K562 (cell line): ENCODE results near the gene NEUROG1. TPM values are rescaled to one million over a fixed set of nuclear protein-coding genes. Genes with fewer than 3 reads are reported as not detected.

ENCODE experiments used
- CTBP1 ChIP-seq: fragments of 450-650 bp; IDR thresholded peaks from 2 replicates; pipeline ENCODE4 v1.6.1; 2016; ENCODE audit warnings: borderline replicate concordance
- EWSR1 ChIP-seq: fragments of 450-650 bp; IDR thresholded peaks from 2 replicates; pipeline ENCODE4 v1.6.1; 2018; ENCODE audit warnings: borderline replicate concordance, mild to moderate bottlenecking, low read depth, moderate library complexity; ENCODE audit not compliant: partially characterized antibody
- HNRNPUL1 ChIP-seq: fragments of 200-400 bp; formaldehyde crosslinking; IDR thresholded peaks from 2 replicates; pipeline ENCODE4 v1.6.1; 2017; ENCODE audit warnings: low read length
- ID3 ChIP-seq, 2 experiments: fragments of 250-450 bp in 1 of 2; fragments of 450-650 bp in 1 of 2; sonication (Bioruptor Pico) in 1 of 2; IDR thresholded peaks; 2 replicates each; pipeline versions ENCODE4 v1.6.1 to v1.8.0; 2016 to 2021; ENCODE audit warnings: mild to moderate bottlenecking in 2 of 2, moderate library complexity in 2 of 2, missing compliant biosample characterization in 1 of 2, missing genetic modification characterization in 1 of 2
- KAT2B ChIP-seq: IDR thresholded peaks from one replicate; pipeline ENCODE4 v1.6.1; 2012; ENCODE audit warnings: low read depth, mild to moderate bottlenecking, control low read depth, inconsistent platforms, low read length, moderate library complexity
- MAZ ChIP-seq, 2 experiments: fragments of 450-650 bp in 1 of 2; sonication (generic) in 1 of 2; formaldehyde crosslinking; IDR thresholded peaks in 1 of 2; conservative IDR thresholded peaks in 1 of 2; 2 replicates each; pipeline versions ENCODE4 v1.4.0 to v1.5.0; 2020; ENCODE audit warnings: mild to moderate bottlenecking in 1 of 2, missing genetic modification reagents in 1 of 2
- MCM2 ChIP-seq: fragments of 450-650 bp; IDR thresholded peaks from 2 replicates; pipeline ENCODE4 v1.6.1; 2017; ENCODE audit warnings: low read depth, mild to moderate bottlenecking
- PBX2 ChIP-seq, 2 experiments: IDR thresholded peaks in 1 of 2; conservative IDR thresholded peaks in 1 of 2; 2 replicates each; pipeline ENCODE4 v1.6.1; 2016; ENCODE audit warnings: low read depth in 2 of 2, mild to moderate bottlenecking in 1 of 2, missing compliant biosample characterization in 1 of 2, missing genetic modification characterization in 1 of 2, moderate library complexity in 1 of 2
- PKNOX1 ChIP-seq: fragments of 450-650 bp; IDR thresholded peaks from 2 replicates; pipeline ENCODE4 v1.6.1; 2016
- SFPQ ChIP-seq: fragments of 200-400 bp; formaldehyde crosslinking; IDR thresholded peaks from 2 replicates; pipeline ENCODE4 v1.6.1; 2017; ENCODE audit warnings: mild to moderate bottlenecking, low read depth, low read length, moderate library complexity
- ZC3H11A ChIP-seq: IDR thresholded peaks from 2 replicates; pipeline ENCODE4 v1.6.1; 2012; ENCODE audit warnings: low read depth, low read length, improper control_type of control experiment
- ZFP91 ChIP-seq: sonication (generic); formaldehyde crosslinking; IDR thresholded peaks from 2 replicates; pipeline ENCODE4 v1.8.0; 2022; ENCODE audit warnings: mild to moderate bottlenecking, missing genetic modification reagents
- ZNF280B ChIP-seq: fragments of 250-450 bp; sonication (Bioruptor Pico); IDR thresholded peaks from 2 replicates; pipeline ENCODE4 v1.5.1; 2021; ENCODE audit warnings: mild to moderate bottlenecking
- ZNF707 ChIP-seq: fragments of 250-450 bp; sonication (Bioruptor Pico); conservative IDR thresholded peaks from 2 replicates; pipeline ENCODE4 v1.8.0; 2022; ENCODE audit warnings: inconsistent platforms, mild to moderate bottlenecking, moderate library complexity
- polyA plus RNA-seq, 8 experiments: library from polyadenylated mRNA; depleted of rRNA in 4 of 8; stranded (reverse) in 5 of 8; unstranded in 3 of 8; fragments of >200 nt; fragmentation: Nextera tagmentation in 2 of 8; fragmentation: Illumina TruSeq in 1 of 8; extraction: Ambion mirVana in 2 of 8; extraction: Trizol in 1 of 8; gene quantifications; 2 replicates each; pipeline versions ENCODE4 v1.2.1 to v1.2.3, GENCODE V29; 2011 to 2014; ENCODE audit warnings: inconsistent platforms in 1 of 8, missing spikeins in 1 of 8
- total RNA-seq, 7 experiments: library from RNA; depleted of rRNA in 6 of 7; stranded (reverse); fragments of >200 nt in 6 of 7; fragmentation: Illumina TruSeq in 2 of 7; extraction: Trizol in 2 of 7; gene quantifications; 2 replicates each; pipeline versions ENCODE4 v1.2.1 to v1.2.3, GENCODE V29; 2011 to 2021; ENCODE audit warnings: low replicate concordance in 1 of 7

Gene NEUROG1
- total and polyA plus RNA-seq, 9 of the 15 experiments (the other 6 are each of a cell fraction or from before 2014, with no cell fraction given) = not detected

GRCh38 chr5:135491552-135492318 lies 44.0 kb downstream of the NEUROG1 start (continued):
- TF ChIP-seq EWSR1 (no peak), HNRNPUL1 (no peak), MCM2 (no peak), MAZ (CRISPR knock-in tag; conservative IDR thresholded peaks at IDR 0.05 in 1 of 2, IDR thresholded peaks at IDR 0.05 in 1 of 2) (0 out of 4 replicates have a peak, but pooled peaks of 1 of the 2 experiments have one; percentile 27), ZNF280B (no peak), SFPQ (no peak), CTBP1 (peak; percentile 78), ZC3H11A (no peak), ZFP91 (no peak), KAT2B (no peak), PKNOX1 (peak; percentile 87), ZNF707 (CRISPR knock-in tag) (no peak), ID3 (CRISPR knock-in tag; IDR thresholded peaks at IDR 0.05) (no peak), ID3 (tag; IDR thresholded peaks at IDR 0.05) (no peak), PBX2 (CRISPR knock-in tag; IDR thresholded peaks at IDR 0.05; ENCODE audit: low read depth) (no peak), PBX2 (tag; conservative IDR thresholded peaks at IDR 0.05; ENCODE audit: low read depth) (0 out of 2 replicates have a peak, but pooled peaks have one; percentile 26)
